PC-9 (cell line): ENCODE data around the gene PPIAL4G.
"Not testable (repeated sequence)": the region's sequence is repeated elsewhere in the genome, so short reads cannot be mapped to it uniquely, and the experiment has no call there.

Source experiments
- EZH2 ChIP-seq: fragments of 200-600 bp; sonication (generic); IDR thresholded peaks from 2 replicates; pipeline ENCODE4 v1.8.0; 2017; ENCODE audit warnings: antibody characterized with exemption, low read depth
- TF ChIP-seq, protein P1 (sequence below): fragments of 200-600 bp; sonication (generic); conservative IDR thresholded peaks from 2 replicates; pipeline ENCODE4 v1.6.1; 2017; ENCODE audit warnings: mixed run types, antibody characterized with exemption, mild to moderate bottlenecking, moderate library complexity

DNA sequence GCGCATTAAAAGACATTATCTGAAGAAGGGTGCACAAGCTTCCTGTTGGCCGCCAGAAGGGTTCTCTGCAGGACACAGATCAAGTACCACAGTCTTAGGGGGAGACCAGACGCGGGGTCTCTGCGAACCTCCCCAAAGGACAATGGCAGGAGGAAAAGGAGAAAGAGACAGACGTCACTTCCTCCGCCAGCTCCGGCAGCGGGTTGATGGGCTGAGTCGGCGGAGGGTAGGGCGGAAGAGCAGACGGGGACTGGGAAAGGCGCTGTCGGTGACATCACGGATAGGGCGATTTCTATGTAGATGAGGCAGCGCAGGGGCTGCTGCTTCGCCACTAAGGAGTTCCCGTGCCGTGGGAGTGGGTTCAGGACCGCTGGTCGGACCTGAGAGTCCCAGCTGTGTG, 39.0 kb upstream of the PPIAL4G start:
- TF ChIP-seq, protein P1, sequence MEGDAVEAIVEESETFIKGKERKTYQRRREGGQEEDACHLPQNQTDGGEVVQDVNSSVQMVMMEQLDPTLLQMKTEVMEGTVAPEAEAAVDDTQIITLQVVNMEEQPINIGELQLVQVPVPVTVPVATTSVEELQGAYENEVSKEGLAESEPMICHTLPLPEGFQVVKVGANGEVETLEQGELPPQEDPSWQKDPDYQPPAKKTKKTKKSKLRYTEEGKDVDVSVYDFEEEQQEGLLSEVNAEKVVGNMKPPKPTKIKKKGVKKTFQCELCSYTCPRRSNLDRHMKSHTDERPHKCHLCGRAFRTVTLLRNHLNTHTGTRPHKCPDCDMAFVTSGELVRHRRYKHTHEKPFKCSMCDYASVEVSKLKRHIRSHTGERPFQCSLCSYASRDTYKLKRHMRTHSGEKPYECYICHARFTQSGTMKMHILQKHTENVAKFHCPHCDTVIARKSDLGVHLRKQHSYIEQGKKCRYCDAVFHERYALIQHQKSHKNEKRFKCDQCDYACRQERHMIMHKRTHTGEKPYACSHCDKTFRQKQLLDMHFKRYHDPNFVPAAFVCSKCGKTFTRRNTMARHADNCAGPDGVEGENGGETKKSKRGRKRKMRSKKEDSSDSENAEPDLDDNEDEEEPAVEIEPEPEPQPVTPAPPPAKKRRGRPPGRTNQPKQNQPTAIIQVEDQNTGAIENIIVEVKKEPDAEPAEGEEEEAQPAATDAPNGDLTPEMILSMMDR = not testable (repeated sequence)
- TF ChIP-seq EZH2 = not testable (repeated sequence)
